AML-193 (cell line): ENCODE data around the gene CLEC12A.
"Not testable (repeated sequence)": the region's sequence is repeated elsewhere in the genome, so short reads cannot be mapped to it uniquely, and the experiment has no call there.

Source experiments
- DNase-seq, 2 experiments: peaks; one replicate each; lab custom pipeline; 2025; lab: John Stamatoyannopoulos, UW

CLEC12A gene

DNA sequence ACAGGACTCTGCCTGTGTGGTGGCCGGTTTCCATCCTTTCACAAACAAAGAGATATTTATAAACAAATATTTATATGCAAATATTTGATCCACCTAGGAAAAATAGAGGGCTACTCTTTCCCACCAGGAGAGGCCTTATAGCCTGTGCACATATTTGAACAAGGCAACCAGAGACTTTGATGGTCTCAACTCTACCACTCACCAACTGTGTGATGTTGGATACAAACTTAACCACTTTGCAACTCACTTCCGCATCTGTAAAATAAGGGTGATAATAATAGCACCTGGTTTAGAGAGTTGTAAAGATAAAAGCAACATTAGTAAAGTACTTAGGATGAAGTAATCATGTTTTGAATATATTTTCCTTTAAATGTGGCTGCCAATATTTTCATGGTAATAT lies 1.5 kb upstream of the CLEC12A start:
- no peak for DNase-seq

DNA sequence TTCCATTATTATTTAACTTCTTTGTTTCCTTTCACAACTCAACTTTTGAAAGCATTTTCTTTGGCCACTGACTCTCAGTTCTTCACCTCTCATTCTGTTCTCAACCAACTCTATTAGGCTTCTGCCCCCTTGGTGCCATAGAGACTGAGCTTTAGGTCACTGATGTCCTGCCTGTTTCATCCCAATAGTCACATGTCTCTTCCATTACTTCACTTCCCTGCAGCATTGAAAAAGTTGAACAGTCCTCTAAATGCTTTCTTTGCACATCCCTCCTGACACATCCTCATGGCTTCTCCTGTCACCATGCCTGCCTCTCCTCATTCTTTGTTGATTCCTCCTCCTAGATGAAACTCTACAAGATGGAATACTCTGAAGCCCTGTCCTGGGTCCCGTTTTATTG lies 2.7 kb downstream of the CLEC12A start:
- peak; percentile 41 to 46 for DNase-seq

DNA sequence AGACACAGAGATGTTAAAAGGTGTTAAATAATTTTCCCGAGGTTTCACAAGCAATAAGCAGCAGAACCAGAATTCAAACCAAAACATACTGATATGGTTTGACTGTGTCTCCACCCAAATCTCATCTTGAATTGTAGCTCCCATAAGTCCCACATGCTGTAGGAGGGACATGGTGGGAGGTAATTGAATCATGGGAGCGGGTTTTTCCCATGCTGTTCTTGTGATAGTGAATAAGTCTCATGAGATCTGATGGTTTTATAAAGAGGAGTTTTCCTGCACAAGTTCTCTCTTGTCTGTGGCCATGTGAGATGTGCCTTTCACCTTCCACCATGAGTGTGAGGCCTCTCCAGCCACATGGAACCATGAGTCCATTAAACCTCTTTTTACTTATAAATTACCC lies 3.5 kb downstream of the CLEC12A start:
- not testable (repeated sequence) for DNase-seq

DNA sequence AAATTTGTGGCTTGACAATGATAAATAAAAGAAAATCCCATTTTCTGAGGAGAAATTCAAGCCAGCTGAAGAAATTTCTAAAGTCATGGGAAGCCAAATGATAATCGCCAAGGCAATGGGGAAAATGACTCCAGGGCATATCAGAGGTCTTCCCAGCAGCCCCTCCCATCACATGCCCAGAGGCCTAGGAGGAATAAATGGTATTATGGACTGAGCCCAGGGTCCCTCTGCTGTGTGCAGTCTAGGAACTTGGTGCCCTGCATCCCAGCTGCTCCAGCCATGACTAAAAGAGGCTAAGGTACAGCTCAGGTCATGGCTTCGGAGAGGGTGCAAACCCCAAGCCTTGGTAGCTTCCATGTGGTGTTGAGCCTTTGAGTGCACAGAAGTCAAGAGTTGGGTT lies 4.4 kb downstream of the CLEC12A start:
- no peak for DNase-seq

DNA sequence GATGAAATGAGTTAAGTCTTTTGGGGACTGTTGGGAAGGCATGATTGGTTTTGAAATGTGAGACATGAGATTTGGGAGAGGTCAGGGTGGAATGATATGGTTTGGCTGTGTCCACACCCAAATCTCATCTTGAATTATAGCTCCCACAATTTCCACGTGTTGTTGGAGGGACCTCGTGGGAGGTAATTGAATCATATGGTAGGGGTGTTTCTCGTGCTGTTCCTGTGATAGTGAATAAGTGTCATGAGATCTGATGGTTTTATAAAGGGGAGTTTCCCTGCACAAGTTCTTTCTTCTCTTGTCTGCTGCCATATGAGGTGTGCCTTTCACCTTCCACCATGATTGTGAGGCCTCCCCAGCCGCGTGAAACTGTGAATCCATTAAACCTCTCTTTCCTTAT lies 5.4 kb downstream of the CLEC12A start:
- DNase-seq, result not testable (repeated sequence)

DNA sequence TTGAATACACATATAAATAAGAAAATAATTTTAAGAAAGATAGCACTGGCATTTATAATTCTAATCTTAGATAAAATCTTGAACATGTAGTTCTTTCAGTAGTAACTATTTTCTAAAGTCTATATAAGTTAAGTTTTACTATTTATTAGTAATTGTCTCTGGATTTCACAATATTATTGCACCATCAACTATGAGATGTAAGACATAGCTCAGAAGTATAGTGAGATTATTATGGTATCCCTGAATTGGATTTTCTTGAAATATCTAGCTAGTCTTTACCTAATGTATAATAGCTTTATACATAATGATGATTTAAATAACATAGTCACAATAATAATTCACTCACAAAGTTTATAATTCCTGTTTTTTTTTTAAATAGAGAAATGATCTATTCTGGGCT lies 6.7 kb downstream of the CLEC12A start:
- DNase-seq, result peak; percentile 40 to 42

DNA sequence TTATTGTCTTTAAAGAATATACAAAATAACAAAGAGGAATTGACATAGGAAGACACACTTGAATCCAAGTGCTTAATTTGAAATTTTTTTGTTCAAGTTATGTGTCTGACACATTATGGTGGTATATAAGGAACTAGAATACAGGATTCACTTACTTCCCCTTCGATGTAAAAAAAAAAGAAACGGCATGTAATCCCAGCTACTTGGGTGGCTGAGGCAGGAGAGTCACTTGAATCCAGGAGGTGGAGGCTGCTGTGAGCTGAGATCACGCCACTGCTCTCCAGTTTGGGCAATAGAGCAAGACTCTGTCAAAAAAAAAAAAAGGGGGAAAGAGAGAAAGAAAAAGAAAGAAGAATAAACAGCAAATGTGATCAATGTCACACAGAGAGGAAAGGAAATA lies 8.9 kb downstream of the CLEC12A start:
- DNase-seq, result no peak

DNA sequence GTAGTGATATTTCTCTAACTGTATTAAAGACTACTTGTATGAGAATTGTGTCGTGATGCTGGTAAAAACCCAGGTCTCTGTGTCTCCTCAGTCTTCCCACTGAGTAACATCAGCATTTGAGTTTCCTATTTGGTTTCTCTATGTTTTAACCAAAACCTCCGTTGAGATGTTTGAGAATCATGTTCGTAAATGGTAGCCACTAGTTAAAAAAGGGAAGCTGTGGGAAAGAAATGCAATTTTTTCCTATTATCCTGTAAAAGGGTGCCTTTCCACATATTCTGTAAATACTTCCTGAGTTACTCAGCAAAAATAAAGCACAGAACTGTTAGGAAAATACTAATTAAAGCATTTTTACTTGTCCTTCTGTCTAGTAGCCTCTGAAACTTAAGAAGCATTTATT lies 20.7 kb downstream of the CLEC12A start:
- peak; percentile 26 to 43 for DNase-seq

DNA sequence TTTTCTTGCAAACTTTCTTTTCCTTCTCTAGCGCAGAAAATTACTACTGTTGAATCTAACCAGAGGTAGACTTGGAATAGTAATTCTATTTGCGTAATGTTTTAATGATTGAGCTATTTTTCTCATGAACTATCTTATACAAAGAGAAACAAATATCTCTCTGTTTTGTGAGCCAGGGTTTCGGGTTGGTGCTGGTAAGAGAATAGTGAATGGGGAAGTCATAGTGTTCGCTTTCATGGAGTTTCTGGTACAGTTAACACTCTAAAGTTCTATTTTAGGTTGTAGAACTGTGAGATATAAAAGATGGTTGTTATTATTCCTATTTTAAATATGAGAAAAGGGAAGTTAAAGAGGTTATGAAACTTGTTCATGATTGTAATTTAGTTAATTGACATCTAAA lies 21.1 kb downstream of the CLEC12A start:
- DNase-seq, result peak; percentile 27 to 42

DNA sequence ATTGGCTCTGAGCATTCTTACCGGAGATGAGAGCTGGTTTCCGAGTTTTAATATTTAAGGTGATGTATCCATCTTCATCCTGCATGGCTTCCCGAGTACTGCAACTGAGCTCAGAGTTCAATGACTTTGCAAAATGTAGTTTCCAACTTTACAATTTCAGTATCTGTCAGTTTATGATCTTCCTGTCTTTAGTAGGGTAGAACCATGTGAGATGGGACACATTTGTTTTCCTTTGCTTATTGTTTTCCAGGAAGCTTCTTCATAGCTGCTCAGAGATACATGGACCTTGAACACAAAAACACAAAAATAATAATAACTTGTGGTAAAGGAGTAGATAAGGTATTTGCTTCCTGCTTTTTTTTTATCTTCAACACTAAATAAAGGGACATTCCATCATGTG lies 27.8 kb downstream of the CLEC12A start, which contains the start of gene CLEC1B:
TSS of gene CLEC1B (minus strand) at position 106 of the 400 bp plus-strand sequence. CDS start at position 85, 21 bp downstream.
- DNase-seq, result no peak

DNA sequence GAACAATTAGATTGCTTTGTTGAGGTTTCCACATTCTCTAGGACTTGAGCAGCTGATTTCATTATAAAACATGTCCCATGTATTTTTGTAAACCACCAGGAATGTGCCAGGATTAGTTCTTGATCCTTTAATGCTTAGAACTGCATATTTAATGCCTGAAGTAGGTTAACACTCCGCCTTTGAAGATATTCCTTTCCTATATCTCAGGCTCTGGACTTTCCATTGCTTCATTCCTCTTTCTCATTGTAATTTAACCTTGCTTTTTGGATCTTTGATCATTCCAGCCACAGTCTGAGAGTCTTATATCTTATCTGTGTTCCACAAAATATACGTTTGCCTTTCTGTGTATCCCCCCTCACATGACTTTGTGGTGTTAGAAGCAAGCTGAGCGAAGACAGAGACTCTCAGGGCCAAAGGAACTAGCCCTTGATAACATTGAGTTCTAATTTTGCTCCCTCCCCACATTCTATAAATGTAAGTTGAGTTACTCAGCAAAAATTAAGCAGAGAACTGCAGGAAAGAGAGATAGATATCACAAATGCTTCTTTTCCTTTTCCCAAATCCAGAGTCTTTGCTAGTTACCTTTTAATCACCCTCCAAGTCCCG lies 30.1 kb downstream of the CLEC12A start:
- no peak for DNase-seq

DNA sequence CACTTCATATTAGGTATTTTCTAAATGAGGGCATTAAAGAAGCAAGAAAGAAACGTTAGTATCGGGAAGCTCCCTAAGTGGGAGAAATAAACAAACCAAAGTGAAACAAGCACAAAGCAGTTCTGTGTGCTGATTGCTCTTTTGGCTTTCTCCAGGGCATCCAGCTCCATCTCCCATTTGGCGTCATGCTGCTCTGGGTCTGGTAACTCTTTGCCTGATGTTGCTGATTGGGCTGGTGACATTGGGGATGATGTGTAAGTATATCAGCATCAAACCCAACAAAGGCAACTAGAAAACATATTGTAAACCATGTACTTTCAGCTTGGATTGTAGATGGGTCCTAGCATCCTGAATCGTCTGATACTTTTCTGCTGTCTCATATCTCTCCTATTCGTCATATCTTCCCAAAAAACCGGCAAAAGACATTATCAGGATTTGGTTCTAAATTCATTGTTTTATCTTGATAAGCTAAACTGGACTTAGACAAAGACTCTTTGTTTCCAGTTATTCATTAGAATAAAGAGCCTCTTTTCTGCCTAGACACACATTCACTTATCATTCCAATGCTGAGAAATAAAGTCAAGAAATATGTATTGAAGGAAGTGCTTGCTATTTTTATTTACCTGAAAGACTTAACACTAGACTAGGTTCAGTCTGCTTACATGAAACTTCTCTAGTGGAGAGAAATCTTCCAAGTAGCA lies 41.6 kb downstream of the CLEC12A start:
- DNase-seq, result no peak

DNA sequence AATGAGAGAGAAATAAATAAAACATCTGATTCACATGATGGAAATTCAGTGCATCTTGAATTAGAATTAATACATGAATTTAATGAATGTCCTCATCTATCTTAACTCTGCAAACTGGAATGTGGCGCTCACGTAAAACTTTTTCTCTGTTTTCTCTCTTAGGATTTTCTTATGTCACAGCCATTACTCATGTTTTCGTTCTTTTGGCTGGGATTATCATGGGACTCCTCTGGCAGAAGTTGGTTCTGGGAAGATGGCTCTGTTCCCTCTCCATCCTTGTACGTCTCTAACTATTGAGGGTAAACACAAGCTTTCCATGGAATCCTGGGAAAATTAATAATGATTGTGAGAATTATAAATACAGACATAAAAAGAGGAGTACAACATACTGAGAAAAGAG lies 44.2 kb downstream of the CLEC12A start:
- DNase-seq, result no peak

DNA sequence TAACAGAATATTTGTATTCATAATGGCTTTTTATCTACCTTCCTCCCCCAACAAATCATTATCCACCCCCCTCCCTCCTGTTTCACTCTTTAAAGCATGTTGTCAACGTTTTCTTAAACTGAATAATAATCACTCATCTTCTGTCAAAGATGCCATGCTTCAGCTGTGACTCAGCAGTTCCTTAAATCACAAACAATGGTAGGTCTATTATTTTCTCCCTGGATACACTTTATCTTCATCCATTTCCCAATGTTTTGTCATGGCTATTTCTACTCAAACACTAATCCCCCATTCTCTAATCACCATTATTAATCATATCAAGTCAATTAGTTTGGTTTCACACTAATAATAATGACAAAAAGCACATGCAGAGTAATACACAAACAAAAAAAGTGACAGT lies 45.7 kb downstream of the CLEC12A start:
- DNase-seq, result no peak

DNA sequence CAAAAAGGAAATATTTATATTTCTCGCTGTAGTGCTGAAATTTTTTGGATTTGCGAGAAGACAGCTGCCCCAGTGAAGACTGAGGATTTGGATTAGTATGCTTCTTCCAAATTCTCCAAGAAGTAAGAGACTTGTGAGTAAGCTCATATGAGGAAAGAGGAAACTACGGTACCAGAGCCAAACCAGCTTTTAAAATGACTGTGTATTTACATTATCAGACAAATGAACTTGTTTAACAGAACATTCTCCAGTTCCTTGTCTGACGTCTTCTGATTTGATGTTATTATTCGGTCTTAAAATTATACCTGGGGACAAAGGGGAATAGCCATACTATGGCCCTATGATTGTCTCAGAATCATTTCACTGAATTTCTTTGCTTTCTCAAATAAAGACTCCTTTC lies 47.2 kb downstream of the CLEC12A start:
- DNase-seq, result peak; percentile 18 to 35

DNA sequence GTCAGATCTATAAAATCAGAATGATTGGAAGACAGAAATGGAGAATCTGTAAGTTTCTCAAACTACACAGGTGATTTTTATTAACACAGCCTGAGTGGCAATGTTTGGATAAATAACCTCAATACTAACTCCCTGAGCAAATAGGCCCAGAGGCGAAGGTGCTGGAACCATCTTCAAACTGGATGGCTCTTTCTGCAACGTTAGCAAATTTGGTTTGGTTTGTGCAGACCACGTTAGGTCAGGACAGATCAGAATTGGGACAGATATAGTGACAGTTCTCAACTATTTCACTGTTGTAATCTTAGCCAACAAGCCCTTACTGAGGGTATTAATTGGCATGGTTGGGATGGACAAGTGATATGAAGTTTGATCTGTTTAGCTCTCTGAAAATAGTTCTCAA lies 50.1 kb downstream of the CLEC12A start:
- DNase-seq, result no peak

DNA sequence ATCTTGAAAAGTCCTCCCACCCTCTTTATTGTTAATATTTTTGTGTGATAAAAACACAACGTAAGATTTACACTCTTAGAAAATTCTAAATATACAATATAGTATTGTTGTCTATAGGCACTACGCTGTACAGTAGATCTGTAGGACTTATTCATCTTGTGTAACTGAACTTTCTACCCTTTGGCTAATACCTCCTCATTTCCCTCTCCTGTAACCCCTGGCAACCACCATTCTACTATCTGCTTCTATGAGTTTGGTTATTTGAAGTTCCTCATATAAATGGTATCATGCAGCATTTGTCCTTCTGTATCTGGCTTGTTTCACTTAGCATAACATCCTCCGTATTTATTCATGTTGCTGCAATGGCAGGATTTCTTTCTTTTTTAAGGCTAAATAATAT lies 54.0 kb downstream of the CLEC12A start:
- peak; percentile 72 to 73 for DNase-seq

DNA sequence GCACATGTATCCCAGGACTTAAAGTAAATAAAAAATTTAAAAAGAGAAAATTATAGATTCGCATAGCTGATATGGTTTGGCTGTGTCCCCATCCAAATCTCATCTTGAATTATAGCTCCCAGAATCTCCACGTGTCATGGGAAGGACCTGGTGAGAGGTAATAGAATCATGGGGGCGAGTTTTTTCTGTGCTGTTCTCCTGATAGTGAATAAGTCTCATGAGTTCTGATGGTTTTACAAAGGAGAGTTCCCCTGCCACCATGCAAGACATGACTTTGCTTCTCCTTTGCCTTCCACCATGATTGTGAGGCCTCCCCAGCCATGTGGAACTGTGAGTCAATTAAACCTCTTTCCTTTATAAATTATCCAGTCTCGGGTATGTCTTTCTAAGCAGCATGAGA lies 55.5 kb downstream of the CLEC12A start:
- not testable (repeated sequence) for DNase-seq

DNA sequence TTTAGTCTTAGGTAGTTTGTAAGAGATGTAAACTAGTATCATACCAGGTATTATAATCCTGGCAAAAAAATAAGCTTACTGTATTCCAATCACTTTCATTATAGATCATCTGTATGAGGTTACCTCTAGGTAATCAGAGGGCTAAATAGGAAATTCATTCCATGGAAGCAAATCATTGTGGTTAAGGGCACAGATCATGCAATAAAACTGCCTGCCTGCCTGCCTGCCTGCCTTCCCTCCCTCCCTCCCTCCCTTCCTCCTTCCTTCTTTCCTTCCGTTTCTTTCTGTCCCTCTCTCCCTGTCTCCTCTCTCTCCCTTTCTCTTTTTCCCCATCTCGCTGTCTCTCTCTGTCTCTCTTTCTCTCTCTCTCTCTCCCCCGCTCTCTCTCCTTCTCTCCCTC lies 56.1 kb downstream of the CLEC12A start:
- peak; percentile 66 to 69 for DNase-seq

DNA sequence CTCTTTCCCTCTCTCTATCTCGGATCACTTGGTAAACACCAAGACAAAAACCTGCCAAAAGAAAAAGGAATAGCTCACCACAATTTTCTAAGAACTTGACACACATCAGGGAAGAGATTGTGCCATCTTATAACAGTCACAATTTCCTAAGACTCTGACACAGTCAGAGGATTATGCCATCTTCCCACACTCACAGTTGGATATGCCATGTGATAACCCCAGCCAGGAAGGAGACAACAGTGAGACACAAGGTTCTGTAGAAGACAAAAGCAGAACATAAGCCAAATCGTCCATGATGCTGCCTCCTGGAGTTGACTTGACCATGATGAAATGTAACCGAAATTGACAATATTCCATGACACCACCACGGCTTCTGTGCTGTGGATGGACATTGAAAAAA lies 56.5 kb downstream of the CLEC12A start:
- peak; percentile 98 to 99 for DNase-seq

DNA sequence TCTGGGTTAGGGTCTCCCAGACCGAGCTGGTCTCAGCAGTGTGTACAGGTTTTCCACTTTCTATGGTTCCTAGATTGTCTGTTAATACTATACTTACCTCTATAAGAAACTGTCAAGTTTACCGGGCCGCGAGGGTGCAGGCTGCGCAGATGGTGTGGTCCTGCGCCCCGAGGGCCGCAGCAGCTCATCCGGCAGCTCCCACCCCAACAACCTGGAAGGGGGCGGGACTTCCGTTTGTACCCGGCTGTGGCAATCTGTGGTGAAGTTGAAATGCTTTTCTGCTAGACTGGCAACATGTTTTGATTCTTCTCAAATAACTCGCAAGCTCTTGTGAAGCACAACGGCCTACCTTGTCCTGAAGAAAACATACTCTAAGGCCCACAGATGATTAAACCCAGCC lies 59.2 kb downstream of the CLEC12A start, which contains the start of gene CLEC9A:
TSS of gene CLEC9A (plus strand) at position 237 of the 400 bp plus-strand sequence. CDS start 22,006 bp downstream, outside the sequence.
- DNase-seq, result no peak

DNA sequence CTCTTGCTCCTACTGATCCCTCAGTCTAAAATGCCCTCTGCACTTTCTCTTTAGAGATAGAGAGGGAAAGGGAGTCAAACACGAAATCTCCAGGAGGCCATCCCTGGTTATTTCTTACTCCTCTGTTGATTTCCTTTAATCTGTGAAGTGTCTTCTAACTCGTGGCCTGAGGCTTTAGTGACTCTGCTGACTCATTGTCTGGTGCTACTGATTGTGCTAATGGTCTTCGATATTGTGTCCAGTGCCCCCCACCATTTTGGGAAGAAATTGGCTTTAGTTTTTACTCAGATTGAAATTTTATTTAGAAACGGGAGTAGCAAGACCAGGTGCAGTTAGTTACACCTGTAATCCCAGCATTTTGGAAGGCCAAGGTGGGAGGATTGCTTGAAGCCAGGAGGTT lies 60.1 kb downstream of the CLEC12A start:
- DNase-seq, result peak in 1 of 2 experiments; percentile 2

DNA sequence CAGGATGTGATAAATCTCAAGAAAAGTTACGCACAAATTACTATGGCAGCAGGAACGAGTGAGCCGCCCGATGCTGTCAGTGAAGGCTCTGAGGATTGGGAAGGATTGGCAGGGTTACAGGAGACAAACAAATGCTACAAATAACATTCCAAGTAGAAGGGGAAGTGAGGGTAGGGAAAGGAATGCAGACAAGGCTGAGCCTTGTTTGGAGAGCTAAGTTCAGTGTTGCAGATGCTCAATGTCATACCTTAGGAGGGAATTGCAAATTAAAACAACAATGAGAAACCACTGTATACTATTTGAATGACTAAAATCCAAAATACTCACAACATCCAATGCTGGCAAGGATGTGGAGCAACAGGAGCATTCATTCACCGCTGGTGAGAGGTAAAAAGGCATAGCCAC lies 60.6 kb downstream of the CLEC12A start:
- DNase-seq, result peak in 1 of 2 experiments; percentile 7
